CD4-positive, alpha-beta T cell treated with Interleukin-2 at 100 ng/mL for 4 hours (primary cell): ENCODE results near the gene ZNF236.
A peak's percentile ranks its signal among the peaks of the same experiment; 100 is the strongest.

Source experiments
- DNase-seq: peaks from one replicate; pipeline ENCODE4 v3.0.0-alpha.2; 2020; ENCODE audit warnings: low spot score

Gene ZNF236

DNA sequence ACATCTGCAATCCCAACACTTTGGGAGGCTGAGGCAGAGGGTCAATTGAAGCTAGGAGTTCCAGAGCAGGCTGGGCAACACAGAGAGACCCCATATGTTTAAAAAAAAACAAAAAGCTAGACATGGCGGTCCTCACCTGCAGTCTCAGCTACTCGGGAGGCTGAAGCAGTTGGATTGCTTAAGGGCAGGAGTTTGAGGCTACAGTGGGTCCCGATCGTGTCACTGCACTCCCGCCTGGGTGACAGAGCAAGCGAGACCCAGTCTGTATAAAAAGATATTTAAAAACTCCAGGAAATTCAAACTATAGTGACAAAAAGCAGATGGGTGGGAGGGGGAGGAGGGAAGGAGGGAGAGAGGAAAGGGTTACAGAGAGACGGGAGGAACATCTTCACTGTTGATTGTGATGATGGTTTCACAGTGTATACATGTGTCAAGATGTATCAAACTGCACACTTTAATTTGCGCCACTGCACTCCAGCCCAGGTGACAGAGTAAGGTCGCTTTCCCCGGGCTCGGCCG is 942 bp upstream of the ZNF236 start:
- DNase-seq: no peak

DNA sequence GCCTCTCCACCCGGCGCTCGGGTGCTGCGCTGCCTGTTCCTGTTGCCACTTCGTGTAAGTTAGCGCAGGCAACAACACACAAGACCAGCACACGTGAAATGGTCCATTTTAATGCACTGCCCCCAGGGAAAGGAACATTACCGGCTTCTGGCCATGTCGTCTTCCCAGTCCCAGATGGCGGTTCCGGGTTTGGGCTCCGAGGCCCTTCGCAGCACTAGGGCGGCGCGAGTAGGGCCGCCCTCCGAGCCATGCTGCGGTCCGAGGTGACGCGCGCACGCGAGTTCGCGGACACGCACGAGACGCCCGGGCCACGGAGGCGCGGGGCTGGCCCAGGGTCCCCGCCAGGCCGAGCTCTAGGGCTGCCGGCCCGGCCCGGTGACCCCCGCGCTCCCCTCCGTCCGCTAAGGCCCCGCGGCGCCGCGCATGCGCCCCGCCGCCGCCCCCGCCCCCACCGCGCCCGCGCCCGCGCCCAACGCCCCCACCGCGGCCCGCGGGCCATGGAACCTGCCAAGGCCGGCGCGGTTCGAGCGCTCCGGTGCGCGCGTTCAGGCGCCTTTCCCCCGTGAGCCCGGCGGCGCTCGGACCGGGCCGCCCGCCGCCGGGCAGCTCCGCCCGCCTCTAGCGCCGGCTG is 367 bp upstream of the ZNF236 start:
- DNase-seq: peak; percentile 68

DNA sequence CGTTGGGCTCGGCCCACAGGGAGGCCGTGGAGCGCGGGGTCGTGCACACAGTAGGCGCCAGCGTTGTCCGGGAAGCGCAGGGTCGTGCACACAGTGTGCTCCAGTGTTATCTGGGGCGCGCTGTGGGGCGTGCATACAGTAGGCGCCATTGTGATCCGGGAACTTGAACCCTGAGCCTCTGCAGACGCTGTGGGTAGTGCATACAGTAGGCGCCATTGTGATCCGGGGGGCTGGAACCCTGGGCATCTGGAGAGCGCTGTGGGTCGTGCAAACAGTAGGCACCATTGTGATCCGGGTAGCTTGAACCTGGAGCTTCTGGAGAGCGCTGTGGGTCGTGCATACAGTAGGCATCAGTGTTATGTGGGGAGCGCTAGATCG is 793 bp downstream of the ZNF236 start:
- DNase-seq: no peak

DNA sequence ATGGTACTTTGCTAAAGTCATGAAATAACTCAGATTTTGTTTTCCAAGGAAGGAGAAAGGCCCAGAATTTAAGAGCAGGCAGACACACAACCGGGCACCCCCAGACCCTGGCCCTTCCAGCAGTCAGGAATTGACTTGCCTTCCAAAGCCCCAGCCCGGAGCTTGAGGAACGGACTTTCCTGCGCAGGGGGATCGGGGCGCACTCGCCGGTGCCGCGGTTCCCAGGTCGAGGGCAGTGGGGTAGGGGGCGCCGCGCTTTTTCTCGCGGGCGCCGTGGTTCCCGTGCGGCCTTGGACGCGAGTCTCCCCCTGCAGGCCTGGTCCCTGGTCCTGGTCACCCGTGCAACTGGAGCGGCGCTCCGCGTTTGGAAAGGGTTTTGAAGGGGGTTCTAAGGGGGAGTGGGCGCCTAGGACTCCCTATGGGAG is 1.2 kb downstream of the ZNF236 start:
- DNase-seq: no peak

DNA sequence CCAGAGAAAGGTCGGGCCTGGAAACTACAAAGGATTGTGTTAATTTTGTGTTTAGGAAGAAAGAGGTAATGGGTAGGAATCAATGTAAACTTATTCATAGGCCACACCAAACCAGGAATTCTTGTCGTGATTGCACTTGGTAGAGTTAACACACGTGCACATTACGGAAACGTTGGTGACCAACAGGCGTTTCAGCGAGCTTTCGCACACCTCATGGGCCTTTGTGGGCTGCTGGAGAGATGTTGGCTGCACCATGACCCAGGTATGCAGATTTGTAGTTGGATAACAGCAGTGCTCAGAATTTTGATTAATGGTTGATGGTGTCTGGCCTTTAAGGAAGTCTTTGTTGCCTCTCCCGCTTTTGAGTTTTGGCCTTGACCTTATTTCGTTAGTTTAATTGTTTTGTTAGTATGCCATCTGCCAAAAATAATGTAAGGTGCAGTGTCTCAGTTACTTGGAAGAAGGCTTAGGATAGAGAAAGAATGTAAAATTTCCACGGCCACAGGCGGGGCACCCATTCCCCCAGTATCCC is 1.9 kb downstream of the ZNF236 start:
- DNase-seq: no peak

DNA sequence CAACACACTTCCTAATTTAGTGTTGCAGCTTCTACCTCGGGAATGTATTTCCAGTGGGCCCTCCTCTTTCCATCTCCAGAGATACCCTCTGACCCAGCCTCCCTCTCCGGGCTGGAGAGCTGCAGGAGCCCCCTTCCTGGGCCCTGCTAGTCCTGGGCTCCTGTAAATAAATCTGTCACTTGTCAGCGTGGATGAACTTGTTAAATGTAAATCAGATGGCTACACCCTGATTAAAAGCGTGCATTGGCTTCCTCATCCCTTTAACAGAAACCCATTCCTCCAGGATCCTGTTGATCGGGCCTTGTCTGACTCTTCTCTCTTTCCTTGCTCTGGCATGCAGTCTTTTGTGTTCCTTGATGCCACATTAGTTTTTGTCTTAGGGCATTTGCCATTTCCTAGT is 2.4 kb downstream of the ZNF236 start:
- DNase-seq: no peak

DNA sequence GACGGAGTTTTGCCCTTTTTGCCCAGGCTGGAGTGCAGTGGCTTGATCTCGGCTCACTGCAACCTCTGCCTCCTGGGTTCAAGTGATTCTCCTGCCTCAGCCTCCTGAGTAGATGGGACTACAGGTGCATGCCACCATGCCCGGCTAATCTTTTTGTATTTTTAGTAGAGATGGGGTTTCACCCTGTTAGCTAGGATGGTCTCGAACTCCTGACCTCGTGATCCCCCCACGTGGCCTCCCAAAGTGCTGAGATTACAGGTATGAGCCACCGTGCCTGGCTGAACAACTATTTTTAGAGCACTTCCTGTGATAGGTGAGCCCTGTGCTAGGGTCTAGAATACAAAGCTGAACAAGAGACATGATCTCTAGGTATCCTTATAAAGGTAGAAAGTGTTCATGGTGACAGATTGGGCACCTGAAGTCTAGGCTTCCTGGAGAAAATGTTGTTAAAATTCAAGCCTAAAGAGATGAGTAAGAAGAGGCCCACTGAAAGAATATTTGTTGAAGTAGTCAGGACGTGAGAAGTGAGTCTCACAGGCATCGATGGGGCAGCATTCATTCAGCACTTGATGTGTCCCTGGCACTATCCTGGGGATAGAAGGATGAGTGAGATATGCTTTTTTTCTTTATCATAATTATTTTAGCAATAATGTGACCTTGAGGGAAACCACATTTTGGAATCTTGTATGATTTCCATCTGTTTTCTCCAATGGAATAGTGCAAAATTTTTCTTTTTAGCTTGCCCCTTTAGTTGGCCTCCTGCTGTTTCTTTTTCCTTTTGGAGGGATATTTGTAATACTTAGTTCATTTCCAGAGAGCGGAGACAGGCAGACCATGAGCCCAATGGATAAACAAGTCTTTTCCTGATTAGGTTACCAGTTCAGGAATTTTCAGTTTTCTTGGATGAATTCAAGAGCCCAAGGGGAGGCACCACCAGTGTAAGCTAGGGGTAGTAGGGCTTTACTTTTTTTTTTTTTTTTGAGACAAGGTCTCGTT is 5.1 kb downstream of the ZNF236 start:
- no peak for DNase-seq

DNA sequence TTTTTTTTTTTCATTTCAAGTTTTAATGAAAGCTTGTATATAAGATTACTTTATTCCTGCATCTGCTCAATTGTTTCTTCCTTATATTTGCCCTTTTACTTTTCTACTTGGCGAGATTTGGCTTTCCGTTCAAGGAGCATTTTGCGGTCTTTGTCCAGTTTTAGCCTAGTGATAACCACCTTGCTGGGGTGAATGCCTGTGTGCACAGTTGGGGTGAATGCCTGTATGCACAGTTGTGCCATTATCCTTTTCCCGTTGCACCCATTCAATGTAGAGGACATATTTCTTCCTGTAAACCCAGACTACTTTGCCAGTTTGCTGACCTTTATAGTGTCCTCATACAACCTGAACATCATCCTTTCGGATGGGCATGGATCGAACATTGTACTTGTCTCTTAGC is 12.0 kb downstream of the ZNF236 start:
- no peak for DNase-seq

DNA sequence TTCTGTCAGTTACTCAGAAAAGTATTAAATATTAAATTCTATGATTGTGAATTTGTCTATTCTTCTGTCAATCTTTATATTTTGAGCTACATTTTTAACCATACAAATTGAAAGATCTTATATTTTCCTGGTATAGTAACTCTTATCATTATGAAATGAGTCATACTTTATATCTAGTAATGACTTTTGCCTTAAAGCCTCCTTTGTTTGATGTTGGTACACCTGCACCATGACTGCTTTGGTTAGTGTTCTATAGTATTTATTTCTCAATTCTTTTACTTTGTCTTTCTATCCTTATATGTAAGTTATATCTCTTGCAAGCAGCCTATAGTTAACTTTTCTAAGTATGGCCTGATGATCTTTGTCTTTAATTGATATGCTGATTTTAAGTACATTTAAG is 13.0 kb downstream of the ZNF236 start:
- DNase-seq: no peak

DNA sequence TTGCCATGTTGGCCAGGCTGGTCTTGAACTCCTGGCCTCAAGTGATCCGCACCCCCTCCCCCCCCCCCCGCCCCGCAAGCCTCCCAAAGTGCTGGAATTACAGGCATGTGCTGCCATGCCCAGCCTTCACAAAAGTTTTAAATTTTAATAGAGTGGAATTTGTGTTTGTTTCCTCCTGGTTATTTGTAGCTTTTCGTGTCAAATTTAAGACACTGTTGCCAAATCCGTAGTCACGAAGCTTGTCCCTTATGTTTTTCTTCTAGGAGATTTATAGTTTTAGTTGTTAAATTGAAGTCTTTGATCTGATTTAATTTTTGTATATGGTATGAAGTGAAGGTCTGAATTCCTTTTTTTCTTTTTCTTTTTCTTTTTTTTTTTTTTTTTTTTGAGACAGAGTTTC is 14.7 kb downstream of the ZNF236 start:
- no peak for DNase-seq

DNA sequence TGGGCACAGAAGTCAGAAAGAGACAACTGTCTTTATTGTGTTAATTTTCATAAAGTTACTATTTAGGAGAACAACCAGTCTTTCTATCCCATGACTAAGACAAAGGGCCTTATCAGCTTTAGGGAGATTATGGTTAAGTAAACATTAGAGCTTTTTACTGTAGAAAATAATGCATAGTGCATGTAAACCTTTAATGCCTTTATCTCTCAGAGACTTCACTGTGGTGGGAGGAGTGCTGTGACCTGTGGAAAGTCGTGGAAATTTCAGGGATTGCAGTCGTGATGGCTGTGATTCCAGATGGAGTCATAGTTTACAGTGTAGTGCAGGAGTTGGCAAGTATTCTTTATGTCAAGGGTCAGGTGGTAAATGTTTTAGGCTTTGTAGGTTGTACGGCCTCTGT is 15.8 kb downstream of the ZNF236 start:
- DNase-seq: no peak

DNA sequence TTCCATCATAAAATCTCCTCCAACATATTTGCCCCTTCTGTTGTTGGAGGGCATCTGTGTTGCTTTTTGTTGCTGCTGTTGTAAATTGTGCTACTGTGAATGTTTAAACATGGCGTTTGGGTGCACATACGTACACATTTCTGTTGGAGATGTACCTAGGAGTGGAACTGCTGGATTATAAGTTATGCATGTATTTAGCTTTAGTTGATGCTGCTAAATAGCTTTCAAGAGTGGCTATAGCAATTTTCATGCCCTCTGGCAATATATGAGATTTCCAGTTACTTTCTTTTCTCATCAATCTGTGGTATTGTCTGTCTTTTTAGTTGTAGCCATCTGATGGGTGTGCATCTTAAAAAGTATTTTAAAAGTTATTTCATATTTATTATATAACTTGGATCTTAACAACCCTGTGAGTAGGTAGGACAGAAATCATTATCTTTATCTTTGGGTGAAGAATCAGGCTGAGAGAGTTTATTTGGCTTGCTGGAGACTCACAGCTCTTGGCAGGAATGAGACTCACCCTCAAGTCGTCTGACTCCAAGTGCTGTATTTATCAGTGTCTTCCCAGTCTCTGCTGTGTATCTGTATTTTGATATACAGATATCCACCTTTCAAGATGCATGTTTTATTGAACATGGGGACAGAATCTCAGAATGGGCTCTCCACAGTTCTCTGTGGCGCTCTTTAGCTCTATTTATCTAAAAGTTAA is 16.9 kb downstream of the ZNF236 start:
- no peak for DNase-seq

DNA sequence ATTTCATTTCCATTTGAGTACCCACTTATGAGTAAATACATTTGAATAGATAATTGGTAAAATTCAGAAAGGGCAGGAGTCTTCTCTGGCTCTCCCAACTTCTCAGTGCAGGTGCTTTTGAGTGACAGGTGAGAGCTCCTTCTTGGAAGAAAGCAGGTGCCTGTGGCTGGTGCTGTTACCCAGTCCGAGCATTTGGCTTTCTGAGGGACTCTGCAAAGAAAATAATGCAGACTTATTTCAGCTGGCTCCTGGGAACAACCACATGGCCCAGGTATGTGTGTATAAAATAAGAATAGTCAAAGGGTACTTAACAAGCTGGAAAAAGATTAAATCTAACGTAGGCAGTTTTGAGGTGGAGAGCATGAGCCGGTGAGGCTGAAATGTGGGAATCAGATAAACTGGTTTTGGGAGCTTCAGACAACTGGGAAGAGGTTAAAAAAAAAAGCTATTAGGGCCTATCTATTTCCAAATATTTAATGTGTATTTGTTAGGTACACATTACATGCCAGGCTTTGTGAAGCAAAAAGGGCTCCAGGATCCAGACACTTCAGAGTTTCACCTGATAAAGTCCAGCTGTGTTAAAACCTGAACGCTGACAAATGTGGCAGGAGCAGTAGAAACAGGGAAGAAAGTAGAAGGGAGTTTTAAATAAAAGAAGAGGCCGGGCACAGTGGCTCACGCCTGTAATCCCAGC is 20.6 kb downstream of the ZNF236 start:
- DNase-seq: no peak

DNA sequence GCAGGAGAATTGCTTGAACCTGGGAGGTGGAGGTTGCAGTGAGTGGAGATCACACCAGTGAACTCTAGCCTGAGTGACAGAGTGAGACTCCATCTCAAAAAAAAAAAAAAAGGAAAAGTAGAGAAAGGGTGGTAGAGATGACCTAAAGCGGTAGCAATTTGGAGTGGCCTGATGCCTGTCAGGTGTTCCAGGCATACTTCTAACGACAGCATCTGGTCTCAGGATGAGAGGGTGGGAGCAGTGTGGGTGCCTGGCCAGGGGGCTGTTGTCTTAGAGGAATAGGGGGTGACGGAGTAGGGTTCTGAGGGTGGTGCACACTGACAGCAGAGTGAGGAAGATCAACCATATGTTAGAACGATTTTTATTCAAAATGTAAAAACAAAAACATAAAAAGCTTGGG is 21.8 kb downstream of the ZNF236 start:
- DNase-seq: no peak

DNA sequence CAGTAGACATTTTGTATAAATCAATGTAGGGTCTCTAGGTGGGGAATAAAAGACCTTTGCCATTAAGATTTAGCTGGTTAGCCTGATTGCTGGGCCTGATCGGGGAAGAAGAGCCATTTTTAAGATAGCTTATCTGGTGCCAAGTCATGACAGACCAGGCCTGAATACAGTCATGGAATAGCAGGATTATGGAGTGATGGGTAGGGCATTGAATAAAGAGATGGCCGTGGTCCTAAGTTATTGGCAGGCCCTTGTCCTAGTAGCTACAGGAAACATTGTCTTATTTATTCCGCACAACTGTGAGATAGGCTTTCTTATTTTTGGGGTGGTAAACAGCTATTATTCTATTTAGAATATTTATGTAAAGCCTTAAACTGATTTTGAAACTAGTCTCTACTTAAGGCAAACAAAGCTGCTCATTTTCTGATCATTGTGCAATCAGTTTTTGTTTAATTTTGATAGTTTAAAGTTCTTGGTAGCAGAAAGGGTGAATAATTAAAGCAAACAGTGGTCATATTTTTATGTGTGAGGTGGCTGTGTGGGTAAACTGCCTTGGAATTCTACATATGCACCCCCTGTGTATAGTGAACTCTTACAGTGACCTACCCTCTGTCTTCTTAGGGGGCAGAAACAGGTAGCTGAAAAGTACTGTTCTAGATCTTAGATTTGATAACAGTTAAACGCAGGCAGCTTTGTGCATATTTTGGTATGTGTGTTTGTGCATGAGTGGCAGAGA is 22.6 kb downstream of the ZNF236 start:
- DNase-seq: no peak

DNA sequence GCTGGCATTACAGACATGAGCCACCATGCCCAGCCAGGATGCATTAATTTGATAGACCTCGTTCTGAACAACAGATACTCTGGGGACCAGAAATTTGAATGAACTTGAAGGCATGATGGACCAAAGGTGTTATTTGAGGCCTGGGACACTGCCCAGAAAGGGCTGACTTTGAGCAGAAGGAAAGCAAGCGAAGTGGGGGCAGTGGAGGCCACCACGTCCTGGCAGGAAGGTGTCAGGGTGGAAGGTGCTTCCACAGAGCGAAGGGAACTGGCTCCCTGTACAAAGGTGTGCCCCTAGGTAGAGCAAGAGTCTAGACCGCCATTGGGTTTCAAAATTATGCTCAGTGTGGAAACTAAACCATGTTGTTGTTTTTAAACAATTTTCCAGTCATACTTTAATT is 23.9 kb downstream of the ZNF236 start:
- DNase-seq: no peak

DNA sequence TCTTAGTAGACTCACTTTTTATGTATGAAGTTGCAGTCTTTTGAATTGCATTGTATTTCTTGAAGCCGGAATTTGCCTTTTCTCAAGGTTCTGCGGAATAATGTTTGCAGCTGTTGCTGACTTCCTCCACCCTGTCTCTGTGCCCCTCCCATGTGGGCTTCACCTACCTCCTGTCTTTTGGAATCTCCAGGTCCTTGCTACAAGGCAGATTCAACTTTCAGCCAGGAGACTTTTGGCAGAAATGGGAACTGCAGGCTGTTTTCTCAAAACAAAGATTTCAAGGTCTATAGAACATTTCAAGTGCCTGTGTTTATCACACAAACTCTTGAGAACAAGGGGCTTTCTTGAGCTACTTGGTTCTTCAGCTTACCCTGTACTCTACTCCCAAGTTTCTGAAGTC is 25.6 kb downstream of the ZNF236 start:
- no peak for DNase-seq

DNA sequence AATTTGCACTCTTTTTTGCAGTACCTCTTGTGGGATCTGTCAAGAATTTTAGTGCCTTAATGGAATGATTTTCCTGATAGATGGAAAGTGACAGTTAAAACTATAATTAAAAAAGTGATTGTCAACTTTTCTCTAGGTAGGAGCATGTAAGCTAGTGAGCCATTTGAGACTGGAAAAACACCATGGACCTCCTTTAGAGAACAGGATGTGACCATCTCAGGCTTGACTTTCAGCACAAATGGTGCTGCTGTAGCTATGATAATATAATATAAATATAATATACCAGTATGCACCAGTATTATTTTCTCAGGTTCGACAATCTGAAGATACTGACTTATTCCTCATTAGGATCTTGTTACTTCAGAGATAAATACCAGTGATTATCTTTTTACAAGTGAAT is 27.8 kb downstream of the ZNF236 start:
- DNase-seq: no peak

DNA sequence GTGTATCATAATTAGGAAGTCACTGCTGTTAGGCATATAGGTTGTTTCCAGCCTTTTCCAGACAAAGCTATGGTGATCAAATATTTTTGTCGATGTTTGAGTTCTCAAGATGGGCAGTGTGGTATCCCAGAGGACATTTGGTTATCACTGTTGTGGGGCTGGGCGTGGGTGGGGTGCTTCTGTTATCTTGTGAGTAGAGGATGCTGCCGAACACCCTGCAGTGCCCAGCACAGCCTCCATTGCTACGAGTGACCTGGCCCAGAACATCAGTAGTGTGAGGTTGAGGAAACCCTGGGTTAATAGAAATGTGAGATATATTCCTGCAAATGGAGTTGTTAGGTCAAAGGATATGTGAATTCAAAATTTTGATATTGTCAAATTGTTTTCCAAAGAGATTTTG is 33.2 kb downstream of the ZNF236 start:
- no peak for DNase-seq

DNA sequence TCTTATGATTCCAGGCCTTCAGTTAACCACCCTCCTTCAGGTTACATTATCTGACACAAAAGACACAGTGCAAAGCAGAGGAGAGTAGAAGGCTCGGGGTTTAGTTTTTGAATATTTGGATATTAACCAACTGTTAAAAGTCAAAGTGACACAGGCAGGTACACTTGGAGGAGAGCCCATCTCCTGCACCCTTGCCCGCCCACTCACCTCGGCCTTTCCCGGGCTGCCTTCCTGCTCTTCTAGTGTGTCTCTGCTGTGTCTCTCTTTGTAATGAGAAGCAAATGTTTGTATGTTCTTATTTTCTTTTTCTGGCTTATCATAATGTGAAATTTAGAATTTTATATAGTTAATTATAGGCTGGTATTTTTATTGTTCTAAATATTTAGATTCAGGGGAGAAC is 35.1 kb downstream of the ZNF236 start:
- no peak for DNase-seq
